CD4-positive, alpha-beta T cell treated with Interleukin-21 for 1 hour (primary cell): ENCODE measurements around the gene SLC25A43.

Source experiments
- DNase-seq: peaks from one replicate; pipeline ENCODE4 v3.0.0-alpha.2; 2020

The SLC25A43 gene

DNA sequence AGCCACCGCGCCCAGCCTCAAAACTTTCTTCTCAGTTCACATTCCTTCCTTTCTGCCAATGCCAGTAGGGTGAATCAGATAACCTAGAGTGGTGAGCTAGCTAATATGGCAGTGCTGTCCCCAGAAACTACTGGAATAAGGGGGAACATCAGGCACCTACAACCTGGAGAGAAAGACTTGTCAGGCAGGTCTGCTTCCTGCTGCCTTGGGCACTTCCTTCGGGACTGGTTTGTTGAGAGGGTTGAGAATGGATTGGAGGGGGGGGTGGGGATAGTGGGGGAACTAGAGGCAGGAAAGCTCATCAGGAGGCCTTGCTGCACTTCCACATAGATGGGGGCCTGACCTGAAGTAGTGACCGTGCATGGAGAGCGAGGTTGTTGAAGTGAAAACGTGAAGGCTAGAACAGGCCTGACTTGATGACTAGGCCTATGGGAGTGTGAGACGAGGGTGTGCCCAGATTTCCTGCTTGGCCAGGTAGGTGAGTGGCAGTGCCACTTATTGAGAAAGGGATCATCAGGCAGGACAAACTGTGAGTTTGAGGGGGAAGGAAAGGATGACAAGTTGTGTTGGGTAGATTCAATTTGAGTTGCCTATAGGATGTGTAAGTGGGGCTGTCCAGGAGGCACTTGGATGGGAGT, 102.5 kb downstream of the SLC25A43 start:
- no peak for DNase-seq

DNA sequence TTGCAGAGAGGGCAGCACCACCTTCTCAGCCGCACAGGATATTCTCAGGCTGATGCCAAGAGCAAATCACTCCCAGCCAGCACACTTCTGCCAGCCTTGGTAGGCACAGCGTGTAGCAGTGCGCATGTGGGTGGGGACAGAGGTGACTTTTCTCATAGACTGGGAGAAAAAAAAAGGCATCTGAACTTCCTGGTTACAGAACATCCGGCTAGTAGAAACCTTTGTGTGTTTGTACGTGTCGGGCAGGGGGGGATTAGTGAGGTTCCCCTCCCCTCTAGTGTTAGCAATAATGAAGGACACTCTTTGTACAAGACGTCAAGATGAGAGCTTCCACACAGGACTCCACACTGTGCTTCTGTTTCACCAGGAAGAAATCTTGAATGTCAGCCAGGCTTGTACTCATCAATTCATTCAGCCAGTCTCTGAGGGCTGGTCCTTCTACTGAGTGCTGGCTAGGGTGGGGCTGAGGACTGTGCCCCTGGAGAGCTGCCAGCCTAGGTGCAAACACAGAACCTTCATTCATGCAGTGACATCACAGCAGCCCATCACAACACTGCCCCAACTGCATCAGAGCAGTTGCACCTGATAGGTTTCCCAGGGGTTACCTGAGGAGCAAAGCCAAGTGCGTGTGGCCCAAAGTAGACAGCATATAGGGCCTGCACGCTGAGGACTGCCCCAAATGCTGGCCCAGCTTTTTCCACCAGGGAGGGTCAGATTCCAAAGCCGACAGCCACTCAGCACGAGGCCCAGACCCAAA, 103.8 kb downstream of the SLC25A43 start:
- DNase-seq, result peak; percentile 52

DNA sequence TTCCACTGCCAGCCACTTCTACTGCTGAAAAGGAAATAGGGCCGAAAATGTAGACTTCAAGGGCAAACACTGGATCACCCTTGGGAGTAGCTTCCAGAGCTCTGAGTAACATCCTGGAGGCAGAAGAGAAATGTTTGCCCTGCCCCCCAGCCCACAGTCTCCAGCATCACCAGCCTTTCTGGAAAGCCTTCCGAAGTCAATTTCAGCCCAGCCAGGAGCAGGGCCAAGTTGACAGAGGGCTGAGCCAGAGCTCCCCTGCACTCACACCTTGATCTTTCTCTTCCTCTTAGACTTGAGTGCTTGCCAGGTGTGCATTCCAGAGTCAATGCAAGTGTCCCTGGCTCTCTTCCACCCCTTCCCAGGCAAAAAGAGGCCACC, 104.3 kb downstream of the SLC25A43 start:
- no peak for DNase-seq
